B cell (primary cell): ENCODE measurements around the gene ADM5. TPM values are rescaled to one million over a fixed set of nuclear protein-coding genes. Genes with fewer than 3 reads are reported as not detected.

Experiments used
- ATAC-seq: fragments of 200-7000 bp; cut with Tn5 transposase; one replicate; pipeline ENCODE4 v1.10.0; 2021; ENCODE audit warnings: low read depth, mild to moderate bottlenecking, moderate number of reproducible peaks, moderate library complexity
- CTCF ChIA-PET: fragments of 350-600 bp; sonication (Branson Sonifier 250); formaldehyde crosslinking; loops from one replicate; lab custom pipeline; 2021; ENCODE audit warnings: antibody characterized with exemption, inconsistent platforms; lab: Charles Lee
- POLR2A ChIA-PET: fragments of 350-600 bp; sonication (Branson Sonifier 250); formaldehyde crosslinking; loops from one replicate; lab custom pipeline; 2021; ENCODE audit warnings: antibody characterized with exemption; lab: Charles Lee
- DNase-seq: peaks from one replicate; pipeline ENCODE4 v3.0.0; 2013
- H2AFZ ChIP-seq: 2 replicates; pipeline ENCODE4 v1.6.1; 2012; ENCODE audit warnings: mild to moderate bottlenecking, low read depth, low read length; ENCODE audit not compliant: insufficient read depth, poor library complexity, severe bottlenecking
- H3K27ac ChIP-seq, 2 donors: 1 replicate in 1 of 2; 2 replicates in 1 of 2; pipeline ENCODE4 v1.5.1; 2012 to 2013; ENCODE audit warnings: low read length in 2 of 2, mild to moderate bottlenecking in 2 of 2, moderate library complexity in 1 of 2
- H3K27me3 ChIP-seq, 4 experiments: fragments of 200-600 bp in 1 of 4; sonication (generic) in 1 of 4; replicated peaks in 1 of 4; 1 replicate in 2 of 4; 2 replicates in 2 of 4; pipeline versions ENCODE4 v1.6.1 to v1.7.0; 2013 to 2016; ENCODE audit warnings: low read length in 3 of 4, mild to moderate bottlenecking in 2 of 4, mixed read lengths in 1 of 4, moderate library complexity in 1 of 4; ENCODE audit not compliant: insufficient read depth in 4 of 4, control insufficient read depth in 3 of 4; ENCODE audit errors: control extremely low read depth in 1 of 4
- H3K36me3 ChIP-seq, 2 experiments: replicated peaks in 1 of 2; 1 replicate in 1 of 2; 2 replicates in 1 of 2; pipeline versions ENCODE4 v1.6.1 to v1.7.1; 2013; ENCODE audit warnings: low read length in 1 of 2; ENCODE audit not compliant: insufficient read depth in 2 of 2, control insufficient read depth in 1 of 2; ENCODE audit errors: control extremely low read depth in 1 of 2, extremely low read depth in 1 of 2
- H3K4me1 ChIP-seq, 2 donors: fragments of 200-600 bp in 1 of 2; sonication (generic) in 1 of 2; 1 replicate in 1 of 2; 2 replicates in 1 of 2; pipeline versions ENCODE4 v1.5.1 to v1.6.1; 2013 to 2017; ENCODE audit warnings: low read length in 2 of 2; ENCODE audit not compliant: control insufficient read depth in 2 of 2, insufficient read depth in 2 of 2
- H3K4me2 ChIP-seq: replicated peaks from 2 replicates; pipeline ENCODE3; 2012; ENCODE audit warnings: mild to moderate bottlenecking, low read depth, low read length; ENCODE audit not compliant: poor library complexity, severe bottlenecking
- H3K4me3 ChIP-seq, 5 experiments: fragments of 200-600 bp in 1 of 5; sonication (generic) in 1 of 5; 1 replicate in 3 of 5; 2 replicates in 2 of 5; pipeline versions ENCODE4 v1.5.1 to v1.7.0; 2011 to 2016; ENCODE audit warnings: low read length in 4 of 5, mild to moderate bottlenecking in 4 of 5, low read depth in 2 of 5, control low read depth in 1 of 5, moderate library complexity in 1 of 5; ENCODE audit not compliant: insufficient read depth in 1 of 5; ENCODE audit errors: control extremely low read depth in 1 of 5, extremely low read depth in 1 of 5
- H3K79me2 ChIP-seq: fragments of 200-600 bp; sonication (generic); one replicate; pipeline ENCODE4 v1.6.0; 2016; ENCODE audit warnings: low read length; ENCODE audit not compliant: control insufficient read depth, insufficient read depth
- H3K9ac ChIP-seq: fragments of 200-600 bp; sonication (generic); 2 replicates; pipeline ENCODE4 v1.6.1; 2017; ENCODE audit warnings: mild to moderate bottlenecking, low read length, moderate library complexity
- H3K9me3 ChIP-seq, 3 donors: one replicate each; pipeline versions ENCODE4 v1.6.1 to v1.7.1; 2013; ENCODE audit warnings: low read length in 2 of 3; ENCODE audit not compliant: control insufficient read depth in 2 of 3, insufficient read depth in 1 of 3; ENCODE audit errors: control extremely low read depth in 1 of 3
- H4K20me1 ChIP-seq: 2 replicates; pipeline ENCODE4 v1.6.0; 2012; ENCODE audit warnings: mild to moderate bottlenecking, low read length; ENCODE audit not compliant: insufficient read depth, control insufficient read depth, poor library complexity, severe bottlenecking
- H3K27ac Mint-ChIP-seq: one replicate; pipeline ENCODE4 v1.8.0; 2021; ENCODE audit warnings: mixed read lengths
- H3K27me3 Mint-ChIP-seq: one replicate; pipeline ENCODE4 v1.8.0; 2021; ENCODE audit warnings: mixed read lengths
- H3K4me1 Mint-ChIP-seq: one replicate; pipeline ENCODE4 v1.8.0; 2021; ENCODE audit warnings: mixed read lengths
- H3K4me3 Mint-ChIP-seq: one replicate; pipeline ENCODE4 v1.8.0; 2021; ENCODE audit warnings: mixed read lengths
- H3K9me3 Mint-ChIP-seq: one replicate; pipeline ENCODE4 v1.8.0; 2022; ENCODE audit warnings: mixed read lengths; ENCODE audit not compliant: insufficient read depth
- CTCF ChIP-seq: fragments of 200-600 bp; IDR thresholded peaks from one replicate; pipeline ENCODE4 v1.8.0; 2022; ENCODE audit warnings: antibody characterized with exemption, mild to moderate bottlenecking
- EZH2 ChIP-seq: IDR thresholded peaks from 2 replicates; pipeline ENCODE4 v1.6.1; 2012; ENCODE audit warnings: borderline replicate concordance, low read depth, mild to moderate bottlenecking, moderate library complexity, low read length; ENCODE audit not compliant: insufficient read depth, poor library complexity, severe bottlenecking
- WGBS: methylation state at CpG from one replicate; pipeline ENCODE4 v1.1.5; 2013; ENCODE audit warnings: missing lambda C conversion rate; ENCODE audit not compliant: insufficient coverage; 5-methylcytosine and 5-hydroxymethylcytosine counted together
- intact Hi-C: fragments of 100-400 bp; cut with micrococcal nuclease; formaldehyde crosslinking; loops from one replicate; pipeline ENCODE4 v1.10.0; 2022
- polyA plus RNA-seq: library from polyadenylated mRNA; depleted of rRNA; stranded (reverse); fragments of >200 nt; gene quantifications from 2 replicates; pipeline ENCODE4 v1.2.3, GENCODE V29; 2012
- total RNA-seq, 2 donors: library from RNA; stranded (reverse); fragments of 120-200 nt in 1 of 2; gene quantifications; 1 replicate in 1 of 2; 2 replicates in 1 of 2; pipeline versions ENCODE4 v1.2.3 to v1.2.4, GENCODE V29; 2013 to 2022

ADM5 gene
- total and polyA plus RNA-seq, 2 donors (not counting 1 experiment from before 2014, with no cell fraction given), result 5.6 to 8.4 TPM

- H3K27ac ChIP-seq, result peak overlapping the region; percentile 59 to 73
- H3K9ac ChIP-seq, result peak overlapping the region; percentile 88
- no peaks in the 10 kb centered on the region for H3K9me3 ChIP-seq
- intact Hi-C loops, result loop anchor here (1.0 kb wide), 3 partner anchors 11 to 75 kb away; partner anchors contain the start of gene RRAS
- ATAC-seq (no peak), DNase-seq (no peak)
- H3K4me1 ChIP-seq, result peaks cover 16 to 30% of the 10 kb centered on the region in 2 donors
- peaks cover 49% of the 10 kb centered on the region for H4K20me1 ChIP-seq
- CTCF ChIA-PET, result interaction anchor here (0.6 to 2.3 kb wide), 13 partner anchors 8 to 424 kb away, joined by 3 to 8 read pairs (median 5); partner anchors contain the start of genes PRMT1, RRAS and SCAF1
- no peak for TF ChIP-seq EZH2
- TF ChIP-seq CTCF, result no peak
- POLR2A ChIA-PET, result interaction anchor here (0.6 to 2.6 kb wide), 13 partner anchors 9 to 855 kb away, joined by 3 to 19 read pairs (median 5); partner anchors contain the start of genes PRMT1, PRR12, PRRG2 and RRAS
- Mint-ChIP-seq H3K4me1 (peaks cover 37% of the 10 kb centered on the region), H3K9me3 (no peaks in the 10 kb centered on the region), H3K27ac (peak overlapping the region; percentile 94), H3K4me3 (peak overlapping the region; percentile 95), H3K27me3 (no peaks in the 10 kb centered on the region)
- H3K27me3 ChIP-seq, result no peaks in the 10 kb centered on the region
- peaks cover 3 to 28% of the 10 kb centered on the region in 2 experiments for H3K36me3 ChIP-seq
- H2AFZ ChIP-seq, result peak overlapping the region; percentile 95
- peaks cover 42% of the 10 kb centered on the region for H3K79me2 ChIP-seq
- 1% methylated on average over 7 of the region's 7 CpGs for WGBS
- H3K4me3 ChIP-seq, result peak overlapping the region; percentile 71 to 99 (median 94)
- peak overlapping the region; percentile 98 for H3K4me2 ChIP-seq
Measured at GRCh38 chr19:49665036-49665350, 24.4 kb upstream of the ADM5 start.
